HepG2 (cell line): ENCODE results near the gene INO80. TPM values are rescaled to one million over a fixed set of nuclear protein-coding genes. Genes with fewer than 3 reads are reported as not detected.

ENCODE experiments used
- RORA ChIP-seq: sonication (generic); formaldehyde crosslinking; IDR thresholded peaks from 2 replicates; pipeline ENCODE4 v1.5.0; 2020; ENCODE audit warnings: mild to moderate bottlenecking, missing genetic modification reagents, moderate library complexity
- SMAD9 ChIP-seq: sonication (generic); formaldehyde crosslinking; IDR thresholded peaks from 2 replicates; pipeline ENCODE4 v1.5.1; 2020; ENCODE audit warnings: mild to moderate bottlenecking, missing genetic modification reagents
- SMC3 ChIP-seq: IDR thresholded peaks from 2 replicates; pipeline ENCODE4 v1.6.1; 2011; ENCODE audit warnings: low read length, improper control_type of control experiment
- SMYD3 ChIP-seq: sonication (generic); formaldehyde crosslinking; IDR thresholded peaks from 2 replicates; pipeline ENCODE4 v1.8.1; 2023; ENCODE audit warnings: mild to moderate bottlenecking, missing genetic modification reagents
- STAG1 ChIP-seq: sonication (generic); formaldehyde crosslinking; IDR thresholded peaks from 2 replicates; pipeline ENCODE4 v1.4.0; 2020; ENCODE audit warnings: missing genetic modification reagents
- TRIM24 ChIP-seq: sonication (generic); formaldehyde crosslinking; IDR thresholded peaks from 2 replicates; pipeline ENCODE4 v1.8.0; 2022; ENCODE audit warnings: mild to moderate bottlenecking, missing genetic modification reagents
- ZNF569 ChIP-seq: sonication (generic); formaldehyde crosslinking; IDR thresholded peaks from 2 replicates; pipeline ENCODE4 v1.5.0; 2020; ENCODE audit warnings: mild to moderate bottlenecking, missing genetic modification reagents, moderate library complexity, borderline replicate concordance
- ZNF652 ChIP-seq: IDR thresholded peaks from 2 replicates; pipeline ENCODE4 v1.6.1; 2016; ENCODE audit warnings: low read depth, borderline replicate concordance
- polyA plus RNA-seq, 8 experiments: library from polyadenylated mRNA; depleted of rRNA in 3 of 8; stranded (reverse) in 7 of 8; unstranded in 1 of 8; fragments of >200 nt; fragmentation: Illumina TruSeq in 4 of 8; extraction: Trizol in 4 of 8; gene quantifications; 2 replicates each; pipeline versions ENCODE4 v1.2.1 to v1.2.3, GENCODE V29; 2011 to 2016; ENCODE audit warnings: low read depth in 4 of 8, missing spikeins in 1 of 8, mixed read lengths in 1 of 8; ENCODE audit not compliant: insufficient read depth in 1 of 8
- total RNA-seq, 5 experiments: library from RNA; depleted of rRNA; stranded (reverse); fragments of >200 nt; fragmentation: Illumina TruSeq; extraction: Trizol; gene quantifications; 2 replicates each; pipeline ENCODE4 v1.2.3, GENCODE V29; 2016; ENCODE audit warnings: low read depth in 1 of 5
- TF ChIP-seq, protein P1 (sequence below): sonication (generic); formaldehyde crosslinking; IDR thresholded peaks from 2 replicates; pipeline ENCODE4 v1.5.0; 2020; ENCODE audit warnings: mild to moderate bottlenecking, missing genetic modification reagents, moderate library complexity
- TF ChIP-seq, protein P2 (sequence below): sonication (generic); formaldehyde crosslinking; IDR thresholded peaks from 2 replicates; pipeline ENCODE4 v1.9.0; 2021; ENCODE audit warnings: missing genetic modification reagents, borderline replicate concordance
- TF ChIP-seq, protein P3 (sequence below), 2 experiments: fragments of 450-650 bp in 1 of 2; sonication (generic) in 1 of 2; formaldehyde crosslinking in 1 of 2; IDR thresholded peaks; 2 replicates each; pipeline versions ENCODE4 v1.6.1 to v1.8.0; 2016 to 2022; ENCODE audit warnings: antibody characterized with exemption in 1 of 2, mild to moderate bottlenecking in 1 of 2, missing genetic modification reagents in 1 of 2

INO80 gene
- total and polyA plus RNA-seq, 2 of the 13 experiments (the other 11 are each of a cell fraction or from before 2014, with no cell fraction given) = 3.6 to 14.8 TPM

DNA sequence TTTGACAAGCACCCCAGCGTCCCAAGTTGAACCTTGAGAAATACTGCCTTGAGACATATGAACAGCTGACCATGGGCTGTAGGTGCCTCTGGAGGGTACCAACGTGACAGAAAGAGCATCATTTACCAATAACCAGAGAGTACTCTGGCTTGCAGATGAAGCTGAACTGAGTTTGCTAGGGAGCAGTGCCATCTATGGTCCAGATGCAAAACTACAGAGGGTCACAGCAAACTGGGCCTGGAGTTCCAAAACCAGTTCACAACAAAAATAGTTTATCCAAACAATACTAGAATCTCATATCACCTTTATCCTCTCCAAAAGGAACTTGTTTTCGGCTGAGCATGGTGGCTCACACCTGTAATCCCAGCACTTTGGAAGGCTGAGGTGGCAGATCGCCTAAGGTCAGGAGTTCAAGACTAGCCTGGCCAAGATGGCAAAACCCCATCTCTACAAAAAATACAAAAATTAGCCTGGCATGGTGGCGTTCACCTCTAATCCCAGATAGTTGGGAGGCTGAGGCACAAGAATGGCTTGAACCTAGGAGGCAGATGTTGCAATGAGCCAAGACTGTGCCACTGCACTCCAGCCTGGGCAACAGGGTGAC is 93.5 kb downstream of the INO80 start (continued):
- TF ChIP-seq ZNF652 (CRISPR knock-in tag) = no peak
- no peak for TF ChIP-seq SMYD3 (CRISPR knock-in tag)
- TF ChIP-seq, protein P1, sequence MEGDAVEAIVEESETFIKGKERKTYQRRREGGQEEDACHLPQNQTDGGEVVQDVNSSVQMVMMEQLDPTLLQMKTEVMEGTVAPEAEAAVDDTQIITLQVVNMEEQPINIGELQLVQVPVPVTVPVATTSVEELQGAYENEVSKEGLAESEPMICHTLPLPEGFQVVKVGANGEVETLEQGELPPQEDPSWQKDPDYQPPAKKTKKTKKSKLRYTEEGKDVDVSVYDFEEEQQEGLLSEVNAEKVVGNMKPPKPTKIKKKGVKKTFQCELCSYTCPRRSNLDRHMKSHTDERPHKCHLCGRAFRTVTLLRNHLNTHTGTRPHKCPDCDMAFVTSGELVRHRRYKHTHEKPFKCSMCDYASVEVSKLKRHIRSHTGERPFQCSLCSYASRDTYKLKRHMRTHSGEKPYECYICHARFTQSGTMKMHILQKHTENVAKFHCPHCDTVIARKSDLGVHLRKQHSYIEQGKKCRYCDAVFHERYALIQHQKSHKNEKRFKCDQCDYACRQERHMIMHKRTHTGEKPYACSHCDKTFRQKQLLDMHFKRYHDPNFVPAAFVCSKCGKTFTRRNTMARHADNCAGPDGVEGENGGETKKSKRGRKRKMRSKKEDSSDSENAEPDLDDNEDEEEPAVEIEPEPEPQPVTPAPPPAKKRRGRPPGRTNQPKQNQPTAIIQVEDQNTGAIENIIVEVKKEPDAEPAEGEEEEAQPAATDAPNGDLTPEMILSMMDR = peak; percentile 83
- TF ChIP-seq ZNF569 = no peak
- peak; percentile 54; the same call in 1 of the 2 replicates for TF ChIP-seq SMC3
- no peak for TF ChIP-seq RORA (CRISPR knock-in tag)
- no peak for TF ChIP-seq SMAD9 (CRISPR knock-in tag)
- TF ChIP-seq STAG1 (CRISPR knock-in tag) = peak; percentile 81
- TF ChIP-seq, protein P2, sequence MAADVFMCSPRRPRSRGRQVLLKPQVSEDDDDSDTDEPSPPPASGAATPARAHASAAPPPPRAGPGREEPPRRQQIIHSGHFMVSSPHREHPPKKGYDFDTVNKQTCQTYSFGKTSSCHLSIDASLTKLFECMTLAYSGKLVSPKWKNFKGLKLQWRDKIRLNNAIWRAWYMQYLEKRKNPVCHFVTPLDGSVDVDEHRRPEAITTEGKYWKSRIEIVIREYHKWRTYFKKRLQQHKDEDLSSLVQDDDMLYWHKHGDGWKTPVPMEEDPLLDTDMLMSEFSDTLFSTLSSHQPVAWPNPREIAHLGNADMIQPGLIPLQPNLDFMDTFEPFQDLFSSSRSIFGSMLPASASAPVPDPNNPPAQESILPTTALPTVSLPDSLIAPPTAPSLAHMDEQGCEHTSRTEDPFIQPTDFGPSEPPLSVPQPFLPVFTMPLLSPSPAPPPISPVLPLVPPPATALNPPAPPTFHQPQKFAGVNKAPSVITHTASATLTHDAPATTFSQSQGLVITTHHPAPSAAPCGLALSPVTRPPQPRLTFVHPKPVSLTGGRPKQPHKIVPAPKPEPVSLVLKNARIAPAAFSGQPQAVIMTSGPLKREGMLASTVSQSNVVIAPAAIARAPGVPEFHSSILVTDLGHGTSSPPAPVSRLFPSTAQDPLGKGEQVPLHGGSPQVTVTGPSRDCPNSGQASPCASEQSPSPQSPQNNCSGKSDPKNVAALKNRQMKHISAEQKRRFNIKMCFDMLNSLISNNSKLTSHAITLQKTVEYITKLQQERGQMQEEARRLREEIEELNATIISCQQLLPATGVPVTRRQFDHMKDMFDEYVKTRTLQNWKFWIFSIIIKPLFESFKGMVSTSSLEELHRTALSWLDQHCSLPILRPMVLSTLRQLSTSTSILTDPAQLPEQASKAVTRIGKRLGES = no peak
- no peak for TF ChIP-seq TRIM24 (CRISPR knock-in tag)
- TF ChIP-seq, protein P3, sequence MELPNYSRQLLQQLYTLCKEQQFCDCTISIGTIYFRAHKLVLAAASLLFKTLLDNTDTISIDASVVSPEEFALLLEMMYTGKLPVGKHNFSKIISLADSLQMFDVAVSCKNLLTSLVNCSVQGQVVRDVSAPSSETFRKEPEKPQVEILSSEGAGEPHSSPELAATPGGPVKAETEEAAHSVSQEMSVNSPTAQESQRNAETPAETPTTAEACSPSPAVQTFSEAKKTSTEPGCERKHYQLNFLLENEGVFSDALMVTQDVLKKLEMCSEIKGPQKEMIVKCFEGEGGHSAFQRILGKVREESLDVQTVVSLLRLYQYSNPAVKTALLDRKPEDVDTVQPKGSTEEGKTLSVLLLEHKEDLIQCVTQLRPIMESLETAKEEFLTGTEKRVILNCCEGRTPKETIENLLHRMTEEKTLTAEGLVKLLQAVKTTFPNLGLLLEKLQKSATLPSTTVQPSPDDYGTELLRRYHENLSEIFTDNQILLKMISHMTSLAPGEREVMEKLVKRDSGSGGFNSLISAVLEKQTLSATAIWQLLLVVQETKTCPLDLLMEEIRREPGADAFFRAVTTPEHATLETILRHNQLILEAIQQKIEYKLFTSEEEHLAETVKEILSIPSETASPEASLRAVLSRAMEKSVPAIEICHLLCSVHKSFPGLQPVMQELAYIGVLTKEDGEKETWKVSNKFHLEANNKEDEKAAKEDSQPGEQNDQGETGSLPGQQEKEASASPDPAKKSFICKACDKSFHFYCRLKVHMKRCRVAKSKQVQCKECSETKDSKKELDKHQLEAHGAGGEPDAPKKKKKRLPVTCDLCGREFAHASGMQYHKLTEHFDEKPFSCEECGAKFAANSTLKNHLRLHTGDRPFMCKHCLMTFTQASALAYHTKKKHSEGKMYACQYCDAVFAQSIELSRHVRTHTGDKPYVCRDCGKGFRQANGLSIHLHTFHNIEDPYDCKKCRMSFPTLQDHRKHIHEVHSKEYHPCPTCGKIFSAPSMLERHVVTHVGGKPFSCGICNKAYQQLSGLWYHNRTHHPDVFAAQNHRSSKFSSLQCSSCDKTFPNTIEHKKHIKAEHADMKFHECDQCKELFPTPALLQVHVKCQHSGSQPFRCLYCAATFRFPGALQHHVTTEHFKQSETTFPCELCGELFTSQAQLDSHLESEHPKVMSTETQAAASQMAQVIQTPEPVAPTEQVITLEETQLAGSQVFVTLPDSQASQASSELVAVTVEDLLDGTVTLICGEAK (IDR thresholded peaks at IDR 0.05) = no peak
- TF ChIP-seq, protein P3 (CRISPR knock-in tag; IDR thresholded peaks at IDR 0.05) = no peak
